Measurements from ENCODE around the gene FLNA.
"Not testable (repeated sequence)": the region's sequence is repeated elsewhere in the genome, so short reads cannot be mapped to it uniquely, and the experiment has no call there.

Gene FLNA, protein sequence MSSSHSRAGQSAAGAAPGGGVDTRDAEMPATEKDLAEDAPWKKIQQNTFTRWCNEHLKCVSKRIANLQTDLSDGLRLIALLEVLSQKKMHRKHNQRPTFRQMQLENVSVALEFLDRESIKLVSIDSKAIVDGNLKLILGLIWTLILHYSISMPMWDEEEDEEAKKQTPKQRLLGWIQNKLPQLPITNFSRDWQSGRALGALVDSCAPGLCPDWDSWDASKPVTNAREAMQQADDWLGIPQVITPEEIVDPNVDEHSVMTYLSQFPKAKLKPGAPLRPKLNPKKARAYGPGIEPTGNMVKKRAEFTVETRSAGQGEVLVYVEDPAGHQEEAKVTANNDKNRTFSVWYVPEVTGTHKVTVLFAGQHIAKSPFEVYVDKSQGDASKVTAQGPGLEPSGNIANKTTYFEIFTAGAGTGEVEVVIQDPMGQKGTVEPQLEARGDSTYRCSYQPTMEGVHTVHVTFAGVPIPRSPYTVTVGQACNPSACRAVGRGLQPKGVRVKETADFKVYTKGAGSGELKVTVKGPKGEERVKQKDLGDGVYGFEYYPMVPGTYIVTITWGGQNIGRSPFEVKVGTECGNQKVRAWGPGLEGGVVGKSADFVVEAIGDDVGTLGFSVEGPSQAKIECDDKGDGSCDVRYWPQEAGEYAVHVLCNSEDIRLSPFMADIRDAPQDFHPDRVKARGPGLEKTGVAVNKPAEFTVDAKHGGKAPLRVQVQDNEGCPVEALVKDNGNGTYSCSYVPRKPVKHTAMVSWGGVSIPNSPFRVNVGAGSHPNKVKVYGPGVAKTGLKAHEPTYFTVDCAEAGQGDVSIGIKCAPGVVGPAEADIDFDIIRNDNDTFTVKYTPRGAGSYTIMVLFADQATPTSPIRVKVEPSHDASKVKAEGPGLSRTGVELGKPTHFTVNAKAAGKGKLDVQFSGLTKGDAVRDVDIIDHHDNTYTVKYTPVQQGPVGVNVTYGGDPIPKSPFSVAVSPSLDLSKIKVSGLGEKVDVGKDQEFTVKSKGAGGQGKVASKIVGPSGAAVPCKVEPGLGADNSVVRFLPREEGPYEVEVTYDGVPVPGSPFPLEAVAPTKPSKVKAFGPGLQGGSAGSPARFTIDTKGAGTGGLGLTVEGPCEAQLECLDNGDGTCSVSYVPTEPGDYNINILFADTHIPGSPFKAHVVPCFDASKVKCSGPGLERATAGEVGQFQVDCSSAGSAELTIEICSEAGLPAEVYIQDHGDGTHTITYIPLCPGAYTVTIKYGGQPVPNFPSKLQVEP (N-terminal part only)

GRCh38 chrX:154374313-154375155 lies at the start of gene FLNA:
TSS of gene FLNA (minus strand) at chrX:154374634. CDS start at chrX:154371245, 3,389 bp downstream.
- no peak for DNase-seq (ENCODE audit: low read depth)

GRCh38 chrX:154420402-154420756 lies 45.9 kb upstream of the FLNA start:
- no peak for DNase-seq (ENCODE audit: low read depth)

GRCh38 chrX:154419688-154420401 lies 45.4 kb upstream of the FLNA start:
- DNase-seq (ENCODE audit: low read depth): no peak

- no peak for DNase-seq (ENCODE audit: low read depth)
These were observed 44.8 kb upstream of the FLNA start for GRCh38 chrX:154419189-154419588.

- no peak for DNase-seq (ENCODE audit: low read depth)
These were observed 42.7 kb upstream of the FLNA start for GRCh38 chrX:154417157-154417556.

GRCh38 chrX:154413142-154413541 lies 38.7 kb upstream of the FLNA start:
- DNase-seq (ENCODE audit: low read depth): no peak

DNA sequence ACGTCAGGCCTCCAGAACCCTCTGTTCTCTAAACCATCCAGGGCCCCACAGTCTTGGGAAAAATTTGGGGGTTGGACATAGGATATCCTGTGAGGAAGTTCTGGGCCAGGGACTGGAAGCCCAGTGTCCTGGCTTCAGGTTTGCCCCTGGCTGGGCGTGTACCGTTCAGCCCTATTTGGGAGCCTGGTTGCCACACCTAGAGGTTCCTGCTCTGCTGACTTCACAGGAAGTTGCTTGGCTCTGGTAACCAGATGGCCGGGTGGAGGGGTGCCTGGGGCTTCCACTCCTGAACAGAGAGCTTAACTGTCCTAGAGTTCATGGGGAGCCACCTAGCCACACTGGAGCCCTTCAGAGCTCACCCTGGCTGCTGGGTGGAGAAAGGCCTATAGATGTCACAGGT lies 38.0 kb upstream of the FLNA start:
- no peak for DNase-seq (ENCODE audit: low read depth)

DNA sequence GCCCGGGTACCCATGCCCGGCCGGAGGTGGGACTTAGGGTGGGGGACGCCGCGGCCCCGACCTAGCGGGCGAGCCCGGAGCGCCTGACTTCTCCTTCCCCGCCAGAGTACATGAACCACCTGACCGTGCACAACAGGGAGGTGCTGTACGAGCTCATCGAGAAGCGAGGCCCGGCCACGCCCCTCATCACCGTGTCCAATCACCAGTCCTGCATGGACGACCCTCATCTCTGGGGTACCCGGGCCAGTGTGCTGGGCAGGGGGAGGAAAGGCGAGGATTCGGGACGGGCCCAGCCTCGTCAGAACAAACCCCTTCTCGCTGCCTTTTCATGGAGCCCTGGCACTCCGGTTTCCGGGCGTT lies 37.5 kb upstream of the FLNA start:
- no peak for DNase-seq (ENCODE audit: low read depth)

DNA sequence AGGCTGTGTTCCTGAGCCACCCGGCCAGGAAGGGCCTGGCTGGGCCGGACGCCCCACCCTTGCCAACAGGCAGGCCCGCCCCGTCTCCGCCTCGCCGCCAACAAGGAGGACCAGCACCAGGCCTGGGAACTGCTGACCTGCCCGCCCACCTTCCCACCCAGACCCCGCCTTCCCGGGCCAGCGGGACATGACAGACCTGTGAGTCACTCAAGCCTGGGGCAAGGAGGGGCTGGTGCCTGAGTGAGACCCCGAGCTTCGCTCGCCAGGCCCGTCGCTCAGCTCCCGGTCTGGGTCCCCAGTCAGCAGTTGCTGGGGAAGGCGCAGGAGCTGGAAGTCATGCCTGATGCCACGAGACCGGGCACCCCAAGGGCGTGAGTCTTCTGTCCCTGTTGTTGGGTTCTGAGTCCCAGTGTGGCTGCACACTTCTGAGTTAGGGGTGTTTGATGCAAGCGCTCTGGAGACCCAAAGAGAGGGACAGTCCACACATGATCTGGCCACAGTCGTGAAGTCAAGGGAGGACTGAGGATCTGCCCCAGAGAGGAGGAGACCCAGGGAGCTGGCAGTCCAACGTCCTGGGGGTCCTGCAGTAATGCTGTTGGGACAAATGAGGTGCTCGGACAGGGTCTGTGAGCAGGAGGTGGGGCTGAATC lies 34.9 kb upstream of the FLNA start, which contains the start of gene DNASE1L1:
Gene DNASE1L1 (minus strand): TSS at position 33 of the 650 bp plus-strand sequence. CDS start 3,686 bp downstream, outside the sequence.
- DNase-seq (ENCODE audit: low read depth): no peak

- DNase-seq (ENCODE audit: low read depth): no peak
These were observed 34.3 kb upstream of the FLNA start for GRCh38 chrX:154408659-154409221.

DNA sequence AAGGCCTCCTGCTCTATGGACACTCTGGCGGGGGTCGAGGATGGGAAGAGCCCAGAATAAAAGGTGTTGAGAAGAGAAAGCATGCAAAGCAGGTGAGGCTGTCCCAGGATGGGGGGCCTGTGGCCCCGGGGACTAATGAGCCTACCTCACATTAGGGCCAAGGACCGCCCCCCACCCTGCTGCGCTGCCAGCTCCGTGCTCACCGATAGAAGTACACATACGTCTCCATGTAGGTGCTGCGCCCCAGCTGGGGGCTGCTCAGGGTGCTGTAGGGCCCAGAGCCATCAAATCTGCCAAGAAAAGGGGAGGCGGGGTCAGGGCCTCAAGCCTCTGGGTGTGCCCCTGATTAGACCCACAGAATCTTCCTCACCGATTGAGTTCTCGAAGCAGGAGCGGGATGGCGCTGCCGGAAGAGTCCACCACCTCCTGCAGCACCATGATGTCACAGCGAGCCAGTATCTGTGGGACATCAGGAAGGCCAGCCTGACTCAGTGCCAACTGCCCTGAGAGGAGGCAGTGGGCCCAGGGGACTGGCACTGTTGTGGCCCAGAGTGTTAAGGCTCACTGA lies 30.3 kb upstream of the FLNA start:
- DNase-seq (ENCODE audit: low read depth): no peak

DNA sequence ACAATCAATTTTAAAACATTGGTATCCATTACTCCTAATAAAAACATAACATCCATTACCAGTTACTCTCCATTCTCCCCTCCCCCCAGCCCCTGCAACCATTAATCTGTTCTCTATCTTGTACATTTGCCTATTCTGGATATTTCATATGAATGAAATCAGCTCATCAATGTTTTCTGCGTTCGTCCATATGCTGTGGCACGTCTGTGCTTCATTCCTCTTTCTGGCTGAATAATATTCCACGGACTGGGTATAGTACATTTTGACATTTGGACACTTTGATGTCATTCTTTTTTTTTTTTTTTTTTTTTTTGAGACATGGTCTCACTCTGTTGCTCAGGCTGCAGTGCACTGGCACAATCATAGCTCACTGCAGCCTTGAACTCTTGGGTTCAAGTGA lies 29.4 kb upstream of the FLNA start:
- DNase-seq (ENCODE audit: low read depth): no peak

GRCh38 chrX:154403192-154403591 lies 28.8 kb upstream of the FLNA start:
- no peak for DNase-seq (ENCODE audit: low read depth)

GRCh38 chrX:154402622-154403127 lies 28.2 kb upstream of the FLNA start:
- no peak for DNase-seq (ENCODE audit: low read depth)

DNA sequence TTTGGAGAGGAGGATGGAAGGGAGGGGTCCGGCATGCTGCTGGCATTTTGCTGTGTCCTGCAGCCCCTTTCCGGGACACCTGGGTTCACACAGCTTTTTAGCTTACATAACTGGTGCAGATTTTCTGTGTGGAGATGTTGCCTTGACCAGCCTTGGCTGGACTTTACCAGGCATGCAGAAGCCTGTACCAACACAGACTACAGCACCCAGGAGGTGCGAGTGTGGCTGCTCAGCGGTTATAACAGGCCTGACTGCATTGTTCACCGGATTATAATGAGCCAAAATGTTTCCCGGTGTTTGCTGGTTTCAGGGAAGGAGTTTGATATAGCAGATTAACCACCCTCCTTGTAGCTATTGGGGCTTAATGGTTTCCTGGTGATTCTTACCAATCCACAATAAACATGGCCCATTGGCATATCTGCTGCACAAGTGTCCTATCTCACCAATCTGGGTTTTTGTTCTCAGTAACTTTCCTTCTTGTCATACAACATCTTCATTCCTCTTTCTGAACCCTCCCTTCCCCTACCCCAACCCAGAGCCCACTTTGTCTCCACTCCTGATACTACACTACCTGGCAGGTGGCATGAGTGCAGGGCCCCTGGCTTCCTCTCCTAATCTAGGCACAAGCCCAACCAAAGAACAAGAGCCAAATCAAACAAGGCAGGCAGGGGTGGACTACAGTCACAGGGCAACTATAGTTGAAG lies 27.6 kb upstream of the FLNA start:
- DNase-seq (ENCODE audit: low read depth): no peak

DNA sequence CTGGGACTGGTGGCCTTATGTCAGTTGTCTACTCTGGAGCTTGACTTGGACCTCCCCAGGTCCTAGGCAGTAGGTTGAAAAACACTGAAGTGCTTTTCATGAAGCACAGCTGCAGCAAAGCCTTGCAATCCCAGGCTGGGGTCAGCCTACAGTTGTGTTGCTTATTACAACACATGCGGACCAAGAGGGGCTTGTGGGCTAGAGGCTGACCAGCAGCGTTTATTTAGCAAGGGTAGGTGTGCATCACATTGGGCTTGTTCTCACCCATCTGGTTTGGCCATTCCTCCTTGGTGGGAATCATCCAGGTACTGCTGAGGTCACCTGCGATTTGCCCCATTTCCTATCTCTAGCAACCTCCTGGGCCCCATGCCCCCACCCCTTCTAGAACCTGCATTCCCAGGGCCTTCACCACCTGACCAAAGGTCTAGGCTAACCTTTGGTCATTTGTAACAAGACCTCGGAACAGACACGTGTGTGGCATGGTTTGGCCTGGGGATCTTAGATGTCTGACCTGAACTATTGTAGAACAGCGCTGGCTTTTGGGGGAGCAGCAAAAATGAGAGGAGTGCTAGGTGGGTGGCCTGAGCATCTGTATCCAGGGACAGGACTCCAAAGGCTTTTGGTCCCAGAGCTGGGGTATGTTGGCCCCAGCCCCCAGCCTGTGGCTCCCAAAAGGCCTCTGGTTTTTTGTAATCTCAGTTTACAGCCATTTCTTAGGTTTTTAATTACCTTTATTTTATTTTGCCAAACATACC lies 26.8 kb upstream of the FLNA start:
- no peak for DNase-seq (ENCODE audit: low read depth)

- DNase-seq (ENCODE audit: low read depth): not testable (repeated sequence)
These were observed 26.0 kb upstream of the FLNA start for GRCh38 chrX:154400369-154400817.

All from stimulated activated CD4-positive, alpha-beta T cell treated with anti-CD3 and anti-CD28 coated beads, Interleukin-2, amount 100 ng/mL, for 4 hours (primary cell).